H9 (cell line): ENCODE measurements around the gene PTPRK. TPM values are rescaled to one million over a fixed set of nuclear protein-coding genes. Genes with fewer than 3 reads are reported as not detected.

Experiments
- DNase-seq: peaks from one replicate; pipeline ENCODE4 v3.0.0-alpha.2; 2017
- H2AFZ ChIP-seq: one replicate; pipeline ENCODE4 v1.6.1; 2013; ENCODE audit warnings: mild to moderate bottlenecking, low read length, control low read depth, moderate library complexity
- H2AK5ac ChIP-seq: 2 replicates; pipeline ENCODE4 v1.6.1; 2013; ENCODE audit warnings: low read length, control low read depth, mixed read lengths; ENCODE audit not compliant: insufficient read length
- H2BK120ac ChIP-seq: one replicate; pipeline ENCODE4 v1.6.1; 2013; ENCODE audit warnings: low read depth, mild to moderate bottlenecking, low read length, control low read depth, inconsistent platforms; ENCODE audit not compliant: poor library complexity, severe bottlenecking
- H2BK12ac ChIP-seq: 2 replicates; pipeline ENCODE4 v1.6.1; 2013; ENCODE audit warnings: low read length, control low read depth, mixed read lengths, low read depth; ENCODE audit not compliant: insufficient read length
- H2BK15ac ChIP-seq: 2 replicates; pipeline ENCODE4 v1.6.1; 2013; ENCODE audit warnings: low read depth, low read length, control low read depth
- H2BK20ac ChIP-seq: one replicate; pipeline ENCODE4 v1.6.1; 2013; ENCODE audit warnings: low read depth, mild to moderate bottlenecking, low read length, control low read depth, inconsistent platforms; ENCODE audit not compliant: poor library complexity, severe bottlenecking
- H2BK5ac ChIP-seq: 2 replicates; pipeline ENCODE4 v1.6.1; 2013; ENCODE audit warnings: low read length, control low read depth, mixed read lengths; ENCODE audit not compliant: insufficient read length
- H3K14ac ChIP-seq: 2 replicates; pipeline ENCODE4 v1.6.1; 2013; ENCODE audit warnings: low read length, control low read depth; ENCODE audit not compliant: insufficient read depth
- H3K18ac ChIP-seq: 2 replicates; pipeline ENCODE4 v1.6.1; 2013; ENCODE audit warnings: low read depth, mild to moderate bottlenecking, mixed read lengths, low read length, control low read depth; ENCODE audit not compliant: insufficient read length
- H3K23ac ChIP-seq: 2 replicates; pipeline ENCODE4 v1.6.1; 2013; ENCODE audit warnings: low read length, control low read depth, mixed read lengths, low read depth; ENCODE audit not compliant: insufficient read length
- H3K23me2 ChIP-seq: 2 replicates; pipeline ENCODE4 v1.6.1; 2013; ENCODE audit warnings: low read depth, mild to moderate bottlenecking, mixed read lengths, low read length, control low read depth; ENCODE audit not compliant: insufficient read length, poor library complexity, severe bottlenecking
- H3K27ac ChIP-seq: 2 replicates; pipeline ENCODE4 v1.5.1; 2013; ENCODE audit warnings: low read length, control low read depth, mixed read lengths, low read depth; ENCODE audit not compliant: insufficient read length
- H3K27me3 ChIP-seq: 2 replicates; pipeline ENCODE4 v1.6.1; 2013; ENCODE audit warnings: low read length, control low read depth, inconsistent platforms; ENCODE audit not compliant: insufficient read depth
- H3K4ac ChIP-seq: 2 replicates; pipeline ENCODE4 v1.6.1; 2013; ENCODE audit warnings: low read depth, mild to moderate bottlenecking, control low read depth, inconsistent platforms, low read length, moderate library complexity
- H3K4me1 ChIP-seq: 2 replicates; pipeline ENCODE4 v1.6.1; 2013; ENCODE audit warnings: low read length, control low read depth, inconsistent platforms; ENCODE audit not compliant: insufficient read depth
- H3K4me2 ChIP-seq: 2 replicates; pipeline ENCODE4 v1.6.1; 2013; ENCODE audit warnings: low read length, control low read depth, mixed read lengths; ENCODE audit not compliant: insufficient read length, insufficient read depth
- H3K56ac ChIP-seq: 2 replicates; pipeline ENCODE4 v1.6.1; 2013; ENCODE audit warnings: low read depth, mild to moderate bottlenecking, mixed read lengths, low read length, control low read depth; ENCODE audit not compliant: insufficient read length
- H3K79me1 ChIP-seq: 2 replicates; pipeline ENCODE4 v1.6.1; 2013; ENCODE audit warnings: low read depth, mild to moderate bottlenecking, moderate library complexity, low read length, control low read depth, inconsistent platforms; ENCODE audit not compliant: insufficient read depth, poor library complexity, severe bottlenecking
- H3K79me2 ChIP-seq: 2 replicates; pipeline ENCODE4 v1.6.1; 2013; ENCODE audit warnings: low read length, control low read depth, inconsistent platforms; ENCODE audit not compliant: insufficient read depth
- H3K9ac ChIP-seq: 2 replicates; pipeline ENCODE4 v1.6.1; 2013; ENCODE audit warnings: low read length, control low read depth, mixed read lengths; ENCODE audit not compliant: insufficient read length; ENCODE audit errors: extremely low read depth
- H3K9me3 ChIP-seq: one replicate; pipeline ENCODE4 v1.6.1; 2013; ENCODE audit warnings: low read depth, low read length, inconsistent platforms; ENCODE audit not compliant: control insufficient read depth
- H3T11ph ChIP-seq: one replicate; pipeline ENCODE4 v1.6.1; 2013; ENCODE audit warnings: mild to moderate bottlenecking, low read length, control low read depth, inconsistent platforms
- H4K20me1 ChIP-seq: one replicate; pipeline ENCODE4 v1.6.1; 2013; ENCODE audit not compliant: control insufficient read depth, insufficient read length, insufficient read depth
- H4K5ac ChIP-seq: 2 replicates; pipeline ENCODE4 v1.6.1; 2013; ENCODE audit warnings: low read depth, mild to moderate bottlenecking, mixed read lengths, low read length, control low read depth; ENCODE audit not compliant: insufficient read length
- H4K8ac ChIP-seq: replicated peaks from 2 replicates; pipeline ENCODE4 v1.6.1; 2013; ENCODE audit warnings: low read length, control low read depth, mixed read lengths, low read depth; ENCODE audit not compliant: insufficient read length
- H4K91ac ChIP-seq: 2 replicates; pipeline ENCODE4 v1.6.1; 2013; ENCODE audit warnings: low read depth, mild to moderate bottlenecking, moderate library complexity, mixed read lengths, low read length, control low read depth; ENCODE audit not compliant: insufficient read length
- H3K27ac Mint-ChIP-seq, 3 experiments: 2 replicates in 2 of 3; 3 replicates in 1 of 3; pipeline ENCODE4 v1.8.0; 2020 to 2021; ENCODE audit warnings: mixed read lengths in 3 of 3, mild to moderate bottlenecking in 1 of 3, moderate library complexity in 1 of 3
- H3K27me3 Mint-ChIP-seq: 2 replicates; pipeline ENCODE4 v1.8.0; 2021; ENCODE audit warnings: low read depth, mild to moderate bottlenecking, moderate library complexity, mixed read lengths
- H3K36me3 Mint-ChIP-seq, 3 experiments: 2 replicates in 2 of 3; 3 replicates in 1 of 3; pipeline ENCODE4 v1.8.0; 2020 to 2021; ENCODE audit warnings: low read depth in 3 of 3, mixed read lengths in 3 of 3; ENCODE audit not compliant: insufficient read depth in 1 of 3
- H3K4me1 Mint-ChIP-seq, 2 experiments: 2 replicates each; pipeline ENCODE4 v1.8.0; 2020; ENCODE audit warnings: mixed read lengths in 2 of 2
- H3K4me3 Mint-ChIP-seq, 2 experiments: 2 replicates in 1 of 2; 3 replicates in 1 of 2; pipeline ENCODE4 v1.8.0; 2020 to 2021; ENCODE audit warnings: mild to moderate bottlenecking in 2 of 2, mixed read lengths in 2 of 2, moderate library complexity in 1 of 2
- H3K9me3 Mint-ChIP-seq, 2 experiments: 2 replicates in 1 of 2; 3 replicates in 1 of 2; pipeline ENCODE4 v1.8.0; 2020; ENCODE audit warnings: mild to moderate bottlenecking in 2 of 2, mixed read lengths in 2 of 2, moderate library complexity in 1 of 2
- CTCF ChIP-seq: fragments of 200-600 bp; sonication (generic); conservative IDR thresholded peaks from 3 replicates; pipeline ENCODE4 v1.8.0; 2021; ENCODE audit warnings: antibody characterized with exemption, mild to moderate bottlenecking
- WGBS: extraction: QIAGEN DNeasy Blood & Tissue Kit; methylation state at CpG from one replicate; pipeline ENCODE4 v1.1.7; 2013; ENCODE audit warnings: missing lambda C conversion rate, low lambda C conversion rate, mixed read lengths; ENCODE audit not compliant: insufficient read length; ENCODE audit errors: extremely low coverage; 5-methylcytosine and 5-hydroxymethylcytosine counted together
- total RNA-seq: library from RNA; stranded (reverse); gene quantifications from 2 replicates; pipeline ENCODE4 v1.2.1, GENCODE V29; 2021

The PTPRK gene
- total RNA-seq, 1 experiment from 2014 or later = 47.9 TPM

GRCh38 chr6:128532827-128533226 is 12.4 kb upstream of the PTPRK start:
- Histone ChIP-seq H4K91ac (no peak overlapping the region), H3K79me2 (no peaks in the 10 kb centered on the region), H3K23me2 (no peaks in the 10 kb centered on the region), H3K4me1 (no peaks in the 10 kb centered on the region), H2AFZ (no peak overlapping the region), H3K9me3 (no peaks in the 10 kb centered on the region), H3K27ac (no peak overlapping the region), H3K27me3 (no peaks in the 10 kb centered on the region), H4K20me1 (no peaks in the 10 kb centered on the region), H4K5ac (no peak overlapping the region), H2BK15ac (no peak overlapping the region), H2BK12ac (no peak overlapping the region), H2AK5ac (no peak overlapping the region), H3K79me1 (no peaks in the 10 kb centered on the region), H3K4me2 (no peak overlapping the region), H2BK20ac (no peak overlapping the region), H2BK5ac (no peak overlapping the region), H4K8ac (no peak overlapping the region), H3K18ac (no peak overlapping the region), H3K14ac (no peak overlapping the region), H3K56ac (no peak overlapping the region), H2BK120ac (no peak overlapping the region), H3K23ac (no peak overlapping the region), H3T11ph (no peak overlapping the region), H3K9ac (no peak overlapping the region), H3K4ac (no peak overlapping the region)
- no peak overlapping the region for H3K4me3 Mint-ChIP-seq
- no peaks in the 10 kb centered on the region for H3K9me3 Mint-ChIP-seq
- H3K4me1 Mint-ChIP-seq = no peaks in the 10 kb centered on the region
- no peak for DNase-seq
- WGBS = no CpG with 5 or more reads among the region's 3 CpGs
- no peaks in the 10 kb centered on the region; the same call in 1 of the 2 replicates for H3K27me3 Mint-ChIP-seq
- no peak overlapping the region for H3K27ac Mint-ChIP-seq
- no peaks in the 10 kb centered on the region for H3K36me3 Mint-ChIP-seq
- TF ChIP-seq CTCF = no peak
